HG03280 (cell line): Measurements from ENCODE around the gene IL4.

ENCODE experiments used
- ATAC-seq: cut with Tn5 transposase; IDR thresholded peaks from one replicate; pipeline ENCODE4 v1.9.1; 2021; ENCODE audit warnings: mild to moderate bottlenecking, moderate library complexity; ENCODE audit not compliant: unreplicated experiment

Gene IL4

DNA sequence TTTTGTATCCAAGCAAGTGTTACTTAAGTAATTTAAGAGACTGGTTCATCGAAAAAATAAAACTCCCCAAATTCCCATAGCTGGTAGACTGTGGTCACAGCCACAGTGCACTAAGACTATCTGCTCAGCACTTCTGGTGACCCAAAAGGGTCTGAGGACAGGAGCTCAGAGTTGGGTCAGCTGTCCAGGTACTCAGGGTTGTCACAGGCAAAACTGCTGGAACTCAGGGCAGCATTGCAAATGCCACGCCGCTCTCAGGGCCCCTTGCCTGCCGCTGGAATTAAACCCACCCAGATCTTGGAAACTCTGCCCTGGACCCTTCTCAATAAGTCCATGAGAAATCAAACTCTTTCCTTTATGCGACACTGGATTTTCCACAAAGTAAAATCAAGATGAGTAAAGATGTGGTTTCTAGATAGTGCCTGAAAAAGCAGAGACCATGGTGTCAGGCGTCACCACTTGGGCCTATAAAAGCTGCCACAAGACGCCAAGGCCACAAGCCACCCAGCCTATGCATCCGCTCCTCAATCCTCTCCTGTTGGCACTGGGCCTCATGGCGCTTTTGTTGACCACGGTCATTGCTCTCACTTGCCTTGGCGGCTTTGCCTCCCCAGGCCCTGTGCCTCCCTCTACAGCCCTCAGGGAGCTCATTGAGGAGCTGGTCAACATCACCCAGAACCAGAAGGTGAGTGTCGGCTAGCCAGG lies 16.0 kb upstream of the IL4 start, which contains the start of gene IL13:
IL13 (plus strand) TSS at position 498 of the 705 bp plus-strand sequence; CDS start at position 512, 14 bp downstream.
- no peak for ATAC-seq

DNA sequence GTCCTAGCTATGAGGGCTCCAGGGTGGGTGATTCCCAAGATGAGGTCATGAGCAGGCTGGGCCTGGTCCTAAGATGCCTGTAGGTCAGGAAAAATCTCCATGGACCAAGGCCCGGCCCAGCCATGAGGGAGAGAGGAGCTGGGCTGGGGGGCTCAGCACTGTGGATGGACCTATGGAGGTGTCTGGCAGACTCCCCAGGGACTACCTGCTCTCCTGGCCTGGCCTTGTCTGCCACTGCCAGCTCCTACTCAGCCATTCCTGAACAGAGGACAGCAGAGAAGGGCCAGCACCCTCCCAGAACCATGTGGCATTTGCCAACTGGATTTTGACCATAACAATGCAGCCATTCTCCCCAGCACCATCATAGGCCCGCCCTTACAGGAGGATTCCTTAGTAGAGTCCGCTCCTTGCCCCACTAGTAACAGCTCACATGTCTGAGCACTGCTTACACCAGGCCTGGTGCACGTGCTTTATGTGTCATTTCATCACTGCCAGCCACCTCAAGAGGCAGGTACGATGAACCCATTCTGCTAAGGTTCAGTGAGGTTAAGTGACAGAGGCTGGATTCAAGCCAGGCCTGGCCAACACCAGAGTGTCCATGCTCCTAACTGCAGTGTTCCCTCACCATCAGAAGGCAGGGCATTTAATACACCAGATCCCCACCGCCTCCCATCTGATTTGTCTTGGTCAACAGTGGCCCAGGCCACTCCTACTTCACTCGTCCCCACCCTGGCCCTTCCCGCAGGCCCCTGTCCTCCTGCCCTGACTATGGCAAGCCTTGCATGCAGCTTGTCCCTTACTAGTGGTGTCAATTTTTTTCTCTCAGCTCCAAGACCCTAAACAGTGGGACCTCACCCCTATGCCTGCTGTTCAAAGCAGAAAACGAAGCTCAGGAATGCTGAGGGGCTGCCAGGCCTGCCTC lies 15.1 kb upstream of the IL4 start:
- no peak for ATAC-seq

DNA sequence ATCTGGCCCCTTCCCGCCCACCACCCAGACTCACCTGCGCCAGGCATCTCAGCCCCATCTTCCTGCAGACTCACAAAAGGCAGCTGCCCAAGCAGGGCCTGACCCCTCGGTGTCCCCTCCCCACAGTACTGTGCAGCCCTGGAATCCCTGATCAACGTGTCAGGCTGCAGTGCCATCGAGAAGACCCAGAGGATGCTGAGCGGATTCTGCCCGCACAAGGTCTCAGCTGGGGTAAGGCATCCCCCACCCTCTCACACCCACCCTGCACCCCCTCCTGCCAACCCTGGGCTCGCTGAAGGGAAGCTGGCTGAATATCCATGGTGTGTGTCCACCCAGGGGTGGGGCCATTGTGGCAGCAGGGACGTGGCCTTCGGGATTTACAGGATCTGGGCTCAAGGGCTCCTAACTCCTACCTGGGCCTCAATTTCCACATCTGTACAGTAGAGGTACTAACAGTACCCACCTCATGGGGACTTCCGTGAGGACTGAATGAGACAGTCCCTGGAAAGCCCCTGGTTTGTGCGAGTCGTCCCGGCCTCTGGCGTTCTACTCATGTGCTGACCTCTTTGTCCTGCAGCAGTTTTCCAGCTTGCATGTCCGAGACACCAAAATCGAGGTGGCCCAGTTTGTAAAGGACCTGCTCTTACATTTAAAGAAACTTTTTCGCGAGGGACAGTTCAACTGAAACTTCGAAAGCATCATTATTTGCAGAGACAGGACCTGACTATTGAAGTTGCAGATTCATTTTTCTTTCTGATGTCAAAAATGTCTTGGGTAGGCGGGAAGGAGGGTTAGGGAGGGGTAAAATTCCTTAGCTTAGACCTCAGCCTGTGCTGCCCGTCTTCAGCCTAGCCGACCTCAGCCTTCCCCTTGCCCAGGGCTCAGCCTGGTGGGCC lies 13.9 kb upstream of the IL4 start:
- no peak for ATAC-seq

DNA sequence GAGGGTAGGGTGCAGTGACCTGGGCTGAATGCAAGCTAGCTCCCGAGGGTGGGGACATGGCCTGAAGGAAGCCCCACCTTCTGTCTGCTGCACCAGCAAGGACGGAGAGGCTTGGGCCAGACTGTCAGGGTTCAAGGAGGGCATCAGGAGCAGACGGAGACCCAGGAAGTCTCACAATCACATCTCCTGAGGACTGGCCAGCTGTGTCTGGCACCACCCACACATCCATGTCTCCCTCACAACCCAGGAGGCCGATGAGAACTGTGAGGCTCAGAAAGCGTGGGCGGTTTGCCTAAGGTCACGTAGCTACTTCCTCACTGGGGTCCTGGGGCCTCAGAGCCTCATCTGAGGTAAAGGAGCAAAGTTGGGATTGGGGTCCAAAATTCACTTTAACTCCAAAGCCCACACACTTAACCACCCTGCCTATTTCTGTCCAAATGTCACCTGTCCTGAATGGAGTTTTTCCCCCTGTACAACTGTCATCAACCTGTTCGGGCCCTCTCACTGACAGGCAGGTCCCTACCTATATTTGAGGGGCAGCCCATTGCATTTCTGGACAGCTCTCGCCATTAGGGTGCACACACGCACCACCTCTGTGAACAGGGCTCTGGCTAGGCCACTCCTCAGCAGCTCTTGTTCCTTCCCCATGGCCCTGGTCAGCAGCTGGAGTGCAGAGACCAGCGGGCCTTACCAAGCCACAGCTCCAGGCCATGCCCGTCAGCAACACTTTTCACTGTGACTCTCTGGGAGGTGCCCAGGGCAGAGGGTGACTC lies 12.4 kb upstream of the IL4 start:
- ATAC-seq: no peak

DNA sequence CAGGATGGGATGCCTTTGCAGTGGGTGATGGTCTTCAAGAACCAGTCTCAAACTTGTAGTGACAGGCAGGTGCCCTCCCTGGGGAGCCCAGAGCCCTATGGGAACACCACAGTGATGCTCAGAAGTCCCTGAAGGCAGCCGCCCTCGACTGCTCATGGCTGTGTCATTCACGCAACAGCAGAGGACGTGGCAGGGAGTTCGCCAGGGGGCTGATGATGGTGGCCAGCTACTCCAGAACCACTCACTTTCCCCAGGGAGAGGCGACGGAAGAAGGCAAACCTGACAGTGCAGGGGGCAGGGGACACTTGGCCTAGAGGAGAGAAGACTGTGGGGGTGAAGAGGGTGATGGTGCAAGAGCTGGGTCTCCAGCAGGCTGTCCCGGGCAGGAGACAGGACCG lies 11.8 kb upstream of the IL4 start:
- no peak for ATAC-seq

DNA sequence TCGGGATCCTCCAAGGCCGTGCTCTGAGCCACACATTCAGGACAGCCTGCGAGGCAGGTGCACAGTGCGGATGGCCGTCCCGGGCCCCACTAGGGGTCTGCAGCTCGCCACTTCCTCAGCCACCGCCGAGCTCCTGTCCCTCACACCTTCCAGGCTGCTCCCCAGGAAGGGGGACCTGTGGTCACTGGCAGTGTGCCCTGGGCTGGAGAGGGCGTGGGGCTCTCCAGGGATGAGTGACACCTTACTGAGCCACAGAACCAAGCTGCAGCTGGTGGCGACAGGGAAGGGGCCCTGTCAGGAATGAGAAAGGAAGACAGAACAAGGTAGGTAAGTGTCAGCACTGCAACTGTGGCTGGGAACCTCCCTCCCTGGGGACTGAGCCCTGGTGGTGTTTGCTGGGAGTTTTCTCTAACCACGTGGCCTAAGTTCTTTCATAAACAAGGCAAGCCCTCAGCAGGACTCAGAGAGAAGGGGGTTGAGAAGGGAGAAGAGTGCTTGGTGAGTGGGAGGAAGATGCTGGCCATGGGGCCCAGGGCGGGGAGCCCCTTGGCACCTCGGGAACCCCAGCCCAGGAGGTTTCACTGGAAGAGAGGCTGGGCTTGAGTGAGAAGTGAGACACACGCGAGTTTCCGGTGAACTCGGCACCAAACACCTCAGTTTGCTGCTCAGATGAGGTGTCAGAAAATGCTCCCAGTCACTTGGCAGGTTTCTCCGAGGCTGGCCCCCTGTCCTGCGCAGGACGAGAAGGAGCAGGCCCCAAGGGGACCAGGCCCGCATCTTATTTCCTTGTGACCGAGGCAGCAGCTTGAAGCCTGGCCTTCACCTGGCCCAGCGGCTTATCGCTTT lies 10.6 kb upstream of the IL4 start:
- ATAC-seq: peak; percentile 46

DNA sequence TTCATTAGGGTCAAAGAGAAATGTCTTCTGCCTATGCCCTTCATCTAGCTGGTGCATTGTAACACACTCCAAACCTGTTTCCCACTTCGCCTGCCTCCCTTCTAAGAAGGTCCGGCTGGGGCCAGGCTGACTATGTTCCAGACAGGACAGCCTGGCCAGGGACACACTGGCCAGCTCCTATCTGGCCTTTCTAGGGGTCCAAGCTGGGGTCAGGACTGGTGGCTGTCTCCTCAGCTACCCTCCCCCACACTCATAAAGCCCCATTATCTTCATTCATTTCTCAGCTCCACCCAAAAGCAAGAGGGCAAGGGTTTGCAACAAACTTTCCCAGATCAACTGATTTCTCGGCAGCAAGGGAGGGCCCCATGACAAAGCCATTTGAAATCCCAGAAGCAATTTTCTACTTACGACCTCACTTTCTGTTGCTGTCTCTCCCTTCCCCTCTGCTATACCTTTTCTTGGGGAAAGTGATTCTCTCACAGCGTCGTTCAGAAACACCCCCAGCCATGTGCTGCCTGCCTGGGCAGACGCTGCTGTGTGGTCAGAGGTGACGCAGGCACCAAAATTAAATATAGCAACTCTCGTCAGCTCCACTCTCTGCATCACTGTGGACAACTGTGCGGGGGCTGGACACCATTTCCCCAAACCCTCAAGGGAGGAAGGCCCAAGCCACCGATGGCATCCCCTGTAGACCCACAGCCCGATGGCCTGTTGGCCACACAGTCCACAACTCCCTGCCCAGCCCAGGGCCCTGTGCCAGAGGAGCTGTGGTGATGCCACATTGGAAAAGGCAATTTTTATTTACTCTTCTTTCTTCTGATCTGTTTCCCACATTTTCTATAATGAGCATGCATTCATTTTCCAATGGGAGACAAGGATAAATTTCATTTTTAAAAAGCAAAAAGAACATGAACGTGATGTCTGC lies 9.8 kb upstream of the IL4 start:
- peak; percentile 59 for ATAC-seq

DNA sequence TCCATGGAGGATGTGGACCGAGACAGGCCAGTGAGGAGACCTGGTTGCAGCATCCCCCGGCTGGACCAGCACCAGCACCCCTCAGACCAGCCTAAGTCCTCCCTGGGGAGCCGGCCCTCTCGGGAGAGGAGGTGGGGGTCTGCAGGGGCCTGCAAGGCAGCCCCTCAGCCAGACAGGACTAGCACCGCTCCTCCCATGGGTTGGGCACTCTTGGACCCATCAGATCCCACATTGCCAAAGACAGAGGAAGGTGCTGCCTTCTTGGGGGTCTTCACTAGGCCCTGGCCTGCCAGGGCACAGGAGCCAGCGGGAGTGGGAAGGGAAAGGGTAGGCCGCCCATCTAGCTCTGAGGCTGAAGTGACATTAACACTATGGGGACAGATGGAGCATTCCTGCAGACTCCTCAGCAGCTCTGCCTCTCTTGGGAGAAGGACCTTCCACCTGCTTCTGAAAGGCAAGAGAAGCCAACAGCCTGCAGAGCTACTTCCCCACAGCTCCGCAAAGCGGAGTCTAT lies 9.0 kb upstream of the IL4 start:
- ATAC-seq: no peak

DNA sequence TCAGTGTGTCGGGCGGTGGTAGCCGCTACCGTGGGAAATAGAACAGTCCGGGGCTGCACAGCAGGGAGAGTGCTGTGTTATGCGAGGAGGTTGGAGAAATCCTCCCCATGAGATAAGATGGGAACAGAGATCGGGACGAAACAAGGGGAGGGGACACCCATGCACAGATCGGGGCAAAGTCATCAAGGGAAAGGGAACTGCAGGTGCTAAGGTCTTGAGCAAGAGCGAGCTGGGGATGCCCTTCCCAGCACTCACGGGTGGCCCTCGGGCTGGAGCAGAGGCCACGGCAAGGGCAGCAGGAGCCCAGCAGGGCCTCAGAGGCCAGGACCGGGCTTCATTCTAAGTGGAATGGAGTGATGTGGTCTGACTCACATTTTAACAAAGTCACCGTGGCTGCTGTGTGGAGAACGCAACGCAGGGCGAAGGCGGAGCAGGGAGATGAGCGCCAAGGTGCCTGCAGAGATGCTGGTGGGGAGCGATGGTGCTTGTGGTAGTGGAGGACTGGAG lies 8.2 kb upstream of the IL4 start:
- no peak for ATAC-seq

DNA sequence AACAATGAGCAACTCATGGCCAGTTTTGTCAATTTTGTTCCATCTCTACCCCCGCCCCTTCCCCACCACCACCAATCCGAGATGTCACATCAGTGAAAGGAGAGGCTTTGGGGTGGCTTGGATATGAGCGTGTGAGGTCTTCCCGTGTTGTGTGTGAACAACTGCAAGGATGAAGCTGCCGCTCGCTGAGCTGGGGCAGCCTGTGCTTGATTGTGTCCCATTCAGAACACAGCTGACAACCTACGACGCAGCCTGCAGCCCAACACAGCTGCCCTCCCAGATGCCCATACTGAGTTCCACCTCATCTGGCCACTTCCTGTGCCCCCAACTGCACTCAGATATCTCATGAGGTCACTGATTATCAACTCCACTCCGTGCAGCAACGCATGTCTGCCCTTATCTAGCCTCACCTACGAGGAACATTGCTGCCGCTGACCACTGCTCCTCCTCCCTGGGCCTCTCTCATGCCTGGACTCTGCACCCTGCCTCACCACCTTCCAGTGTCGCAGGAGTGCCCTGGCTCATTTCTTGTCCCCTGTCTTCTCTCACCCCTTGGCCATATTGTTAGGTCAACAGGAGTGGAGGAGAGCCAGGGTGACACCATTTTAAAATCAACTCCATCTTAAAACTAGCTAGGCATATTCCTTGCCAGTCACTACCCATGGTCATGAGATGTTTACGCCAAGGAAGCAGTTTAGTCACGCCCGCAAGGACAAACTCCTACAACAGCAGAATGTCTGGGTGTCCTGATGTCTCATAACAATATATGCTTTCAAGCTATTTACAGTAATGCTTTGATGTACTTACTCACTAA lies 7.3 kb upstream of the IL4 start:
- no peak for ATAC-seq

DNA sequence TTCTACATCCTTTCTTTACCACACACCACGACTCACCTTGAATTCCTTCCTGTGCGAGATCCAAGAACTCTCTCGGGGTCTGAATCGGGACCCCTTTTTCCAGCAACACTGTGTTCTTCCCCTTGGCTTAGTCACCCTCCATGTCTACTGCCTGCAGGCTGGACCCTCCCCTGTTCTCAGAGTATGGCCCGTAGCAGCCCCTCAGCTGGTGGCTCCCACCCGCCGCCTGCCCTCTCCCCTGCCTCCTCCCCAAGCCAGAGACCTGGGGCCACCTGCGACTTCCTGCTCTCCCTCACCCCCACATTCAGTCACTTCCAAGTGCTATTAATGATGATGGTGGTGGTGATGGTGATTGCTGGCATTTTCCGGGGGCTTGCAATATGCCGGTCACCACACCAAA lies 6.5 kb upstream of the IL4 start:
- ATAC-seq: no peak

DNA sequence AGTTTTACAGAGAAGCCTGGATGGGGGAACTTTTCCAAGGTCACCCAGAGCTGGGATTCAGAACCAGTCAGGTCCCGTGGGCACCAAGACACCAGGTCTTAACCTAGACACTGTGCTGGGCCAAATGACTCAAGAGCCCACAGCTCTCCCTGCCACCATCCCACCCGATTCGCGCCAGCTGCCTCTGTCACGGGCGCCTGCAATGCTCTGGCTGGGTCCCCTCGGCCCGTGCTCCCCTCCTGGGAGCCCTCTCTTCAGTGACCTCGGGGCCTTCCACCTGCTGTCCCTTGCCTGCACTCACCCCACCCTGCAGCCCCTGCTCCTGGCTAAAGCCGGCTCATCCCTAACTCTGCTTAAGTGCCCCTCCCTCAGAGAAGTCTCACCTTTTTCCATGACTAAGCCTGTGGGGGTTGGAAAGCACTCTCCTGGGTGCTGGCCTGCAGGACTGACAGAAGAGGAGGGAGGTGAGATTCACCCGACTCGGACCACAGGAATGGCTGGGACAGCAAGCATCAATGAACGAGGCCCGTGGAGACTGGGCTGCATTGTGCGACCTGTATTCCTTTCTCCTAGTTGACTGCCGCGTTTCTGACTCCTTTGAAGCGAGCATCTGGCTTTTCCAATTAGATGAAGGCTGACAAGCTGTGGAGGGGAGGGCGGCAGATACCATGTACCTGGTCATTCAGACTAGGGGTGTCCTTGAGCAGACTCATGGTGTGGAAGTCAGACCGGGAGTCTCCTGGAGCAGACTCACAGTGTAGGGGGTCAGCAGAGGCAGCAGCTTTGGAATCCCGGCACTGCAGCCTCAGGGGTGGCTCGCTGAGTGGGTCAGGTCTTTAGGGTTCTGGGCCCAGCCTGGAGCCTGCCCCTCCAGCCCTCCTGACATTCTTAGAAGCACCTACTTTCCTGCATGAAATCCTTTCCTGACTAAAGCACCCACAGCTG lies 5.8 kb upstream of the IL4 start:
- no peak for ATAC-seq

DNA sequence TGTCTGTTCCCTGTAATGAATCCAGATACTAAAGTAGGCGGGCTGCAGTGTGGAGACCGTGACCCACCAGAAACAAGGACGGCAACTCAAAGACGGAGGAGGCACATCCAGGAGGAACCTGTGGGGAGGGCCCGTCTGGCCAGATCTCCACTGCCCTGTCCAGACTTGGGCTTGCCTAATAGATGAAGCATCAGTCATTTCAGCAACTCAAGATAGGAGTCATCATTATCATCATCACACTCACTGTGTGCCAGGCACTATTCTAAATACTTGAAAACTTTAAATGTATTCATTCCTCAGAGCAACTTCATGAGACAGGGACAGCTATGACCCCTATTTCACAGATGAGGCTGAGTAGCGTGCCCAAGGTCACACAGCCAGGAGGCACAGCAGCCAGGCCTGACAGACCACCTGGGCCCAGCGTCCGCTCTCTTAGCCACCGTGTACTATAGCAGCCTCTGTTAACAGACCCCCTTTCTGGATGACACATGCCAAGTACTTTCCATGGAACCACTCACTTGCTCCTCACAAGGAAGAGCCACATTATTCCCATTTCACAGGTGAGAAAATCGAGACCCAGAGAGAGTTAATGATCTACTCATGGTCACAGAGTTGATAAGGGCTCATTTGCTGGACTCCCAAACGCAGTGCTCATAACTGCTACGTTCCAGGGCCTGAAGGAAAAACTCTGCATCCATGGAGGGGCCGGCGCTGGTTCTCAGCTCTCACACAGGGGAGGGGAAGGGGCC lies 4.9 kb upstream of the IL4 start:
- ATAC-seq: no peak

DNA sequence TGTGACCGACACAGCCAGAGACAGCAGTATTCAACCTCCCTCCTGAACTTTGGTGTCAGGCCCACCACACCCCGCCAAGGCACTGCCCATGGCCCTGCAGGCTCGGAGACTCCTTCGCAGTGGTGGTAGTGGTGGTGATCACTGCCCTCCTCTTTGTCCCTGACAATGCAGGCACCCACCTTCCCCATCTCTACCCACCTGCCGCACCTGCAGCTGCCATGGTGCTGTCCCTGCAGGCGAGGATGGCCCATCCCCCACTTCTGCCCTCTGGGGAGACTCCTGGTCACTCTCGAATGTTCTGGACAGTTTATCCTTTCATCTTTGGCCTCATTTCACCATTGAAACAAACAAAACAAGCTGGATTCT lies 4.4 kb upstream of the IL4 start:
- ATAC-seq: no peak
